ENCODE measurements around the gene SAMD4B.

The SAMD4B gene

DNA sequence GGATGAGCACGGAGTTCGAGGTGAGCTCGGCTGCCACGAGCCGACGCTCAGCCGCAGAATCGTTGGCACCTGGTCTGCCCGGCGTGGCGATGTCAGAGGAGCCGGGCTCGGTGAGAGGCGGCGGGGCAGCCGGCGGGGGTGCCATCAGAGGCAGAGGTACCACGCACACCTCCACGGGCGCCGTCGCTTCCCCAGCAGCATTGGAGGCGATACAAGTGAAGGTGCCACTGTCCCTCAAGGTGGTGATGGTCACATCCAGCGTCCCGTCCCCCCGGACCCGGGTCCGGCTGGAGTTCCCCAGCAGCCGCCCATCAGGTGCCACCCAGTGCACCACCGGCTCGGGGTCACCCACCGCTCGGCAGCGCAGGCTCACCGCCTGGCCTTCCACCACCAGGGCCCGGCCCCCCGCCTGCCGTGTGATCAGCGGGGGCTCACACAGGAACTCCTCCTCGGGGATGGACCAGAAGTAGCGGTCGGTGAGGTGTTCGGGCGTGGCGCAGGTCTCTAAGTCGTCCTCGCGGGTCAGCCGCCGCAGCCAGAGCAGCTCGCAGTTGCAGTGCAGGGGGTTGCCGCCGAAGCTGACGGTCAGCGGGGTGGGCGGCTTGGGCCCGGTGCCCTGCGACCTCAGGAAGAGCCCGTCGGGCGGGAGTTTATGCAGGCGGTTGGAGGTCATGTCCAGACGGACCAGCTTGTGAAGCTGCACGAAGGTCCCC, 28.0 kb upstream of the SAMD4B start:
- no peak for TF ChIP-seq CTCF (IDR thresholded peaks at IDR 0.05; ENCODE audit: low read depth, low read length, missing control alignments)
- H3K4me3 ChIP-seq (ENCODE audit: low read depth, low read length): no peak overlapping the region
- no peak for DNase-seq (ENCODE audit: low read depth)

GRCh38 chr19:39315933-39316332, 26.3 kb upstream of the SAMD4B start:
- no peak overlapping the region for H3K4me3 ChIP-seq (ENCODE audit: low read depth, low read length)
- DNase-seq (ENCODE audit: low read depth): no peak
- no peak for TF ChIP-seq CTCF (IDR thresholded peaks at IDR 0.05; ENCODE audit: low read depth, low read length, missing control alignments)

GRCh38 chr19:39316627-39317321, 25.4 kb upstream of the SAMD4B start:
- no peak for TF ChIP-seq CTCF (IDR thresholded peaks at IDR 0.05; ENCODE audit: low read depth, low read length, missing control alignments)
- no peak overlapping the region for H3K4me3 ChIP-seq (ENCODE audit: low read depth, low read length)
- no peak for DNase-seq (ENCODE audit: low read depth)

DNA sequence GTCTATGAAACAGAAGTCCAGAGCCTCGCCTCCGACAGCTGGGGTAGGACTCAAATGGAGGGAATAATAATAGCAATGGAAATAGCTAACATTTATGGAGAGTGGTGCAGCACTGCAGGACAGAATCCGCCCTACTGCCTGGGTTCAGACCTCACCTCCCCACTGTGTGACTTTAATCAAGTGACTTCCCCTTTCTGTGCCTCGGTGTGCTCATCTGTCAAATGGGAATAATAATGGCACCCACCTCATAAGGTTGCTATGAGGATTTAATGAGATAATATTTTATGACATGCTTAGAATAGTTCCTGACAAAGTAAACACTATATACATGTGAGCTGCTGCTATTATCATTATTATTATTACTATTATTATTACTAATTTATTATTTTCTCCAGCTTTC, 24.7 kb upstream of the SAMD4B start:
- TF ChIP-seq CTCF (IDR thresholded peaks at IDR 0.05; ENCODE audit: low read depth, low read length, missing control alignments): no peak
- H3K4me3 ChIP-seq (ENCODE audit: low read depth, low read length): no peak overlapping the region
- no peak for DNase-seq (ENCODE audit: low read depth)

- no peak overlapping the region for H3K4me3 ChIP-seq (ENCODE audit: low read depth, low read length)
- no peak for TF ChIP-seq CTCF (IDR thresholded peaks at IDR 0.05; ENCODE audit: low read depth, low read length, missing control alignments)
- DNase-seq (ENCODE audit: low read depth): no peak
Observed at GRCh38 chr19:39318071-39318470, 24.1 kb upstream of the SAMD4B start.

GRCh38 chr19:39318690-39319089, 23.5 kb upstream of the SAMD4B start:
- TF ChIP-seq CTCF (IDR thresholded peaks at IDR 0.05; ENCODE audit: low read depth, low read length, missing control alignments): no peak
- no peak overlapping the region for H3K4me3 ChIP-seq (ENCODE audit: low read depth, low read length)
- no peak for DNase-seq (ENCODE audit: low read depth)

All from GM12864 (cell line).